ENCODE results near the gene LUZP4.
"Not testable (repeated sequence)": the region's sequence is repeated elsewhere in the genome, so short reads cannot be mapped to it uniquely, and the experiment has no call there.

The LUZP4 gene

GRCh38 chrX:115289465-115289864 is at the start of gene LUZP4:
Gene LUZP4 (plus strand): TSS chrX:115289715. CDS start chrX:115289760, 45 bp downstream.
- DNase-seq: no peak

- DNase-seq: no peak
Observed at GRCh38 chrX:115251458-115252233, 37.9 kb upstream of the LUZP4 start.

DNA sequence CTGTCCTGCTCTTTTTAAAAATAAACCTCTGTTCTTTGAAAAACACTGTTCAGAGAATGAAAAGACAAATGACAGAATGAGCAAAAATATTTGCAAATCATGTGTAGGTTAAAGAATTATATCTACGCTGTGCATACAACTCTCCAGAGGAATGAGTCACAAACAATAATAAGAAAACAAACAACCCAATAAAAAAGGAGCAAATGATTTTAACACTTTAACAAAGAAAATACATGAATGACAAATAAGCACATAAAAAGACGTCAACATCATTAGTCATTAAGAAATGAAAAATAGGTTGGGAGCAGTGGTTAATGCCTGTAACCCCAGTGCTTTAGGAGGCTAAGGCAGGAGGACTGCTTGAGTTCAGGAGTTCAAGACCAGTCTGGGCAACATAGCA is 34.5 kb upstream of the LUZP4 start:
- DNase-seq: no peak

DNA sequence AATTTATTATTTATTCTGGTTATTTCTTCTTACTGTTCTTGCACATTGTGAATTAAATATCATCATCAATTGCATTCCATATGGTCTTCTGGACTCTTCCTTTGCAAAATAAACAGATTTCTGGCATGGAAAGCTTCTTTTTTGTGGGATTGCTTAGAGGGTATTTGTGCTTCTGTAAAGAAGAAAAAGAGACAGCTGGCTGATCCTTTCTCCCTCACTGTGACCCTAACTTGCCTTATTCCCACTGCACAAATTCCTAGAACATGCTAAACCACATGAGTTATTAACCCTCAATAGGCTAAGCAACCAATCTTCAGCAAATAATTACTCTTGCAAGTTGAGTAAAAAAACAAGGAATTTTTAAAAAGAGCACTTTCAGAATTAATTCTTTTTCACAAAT is 31.8 kb upstream of the LUZP4 start:
- no peak for DNase-seq

GRCh38 chrX:115259238-115259875 is 30.2 kb upstream of the LUZP4 start:
- DNase-seq: no peak

DNA sequence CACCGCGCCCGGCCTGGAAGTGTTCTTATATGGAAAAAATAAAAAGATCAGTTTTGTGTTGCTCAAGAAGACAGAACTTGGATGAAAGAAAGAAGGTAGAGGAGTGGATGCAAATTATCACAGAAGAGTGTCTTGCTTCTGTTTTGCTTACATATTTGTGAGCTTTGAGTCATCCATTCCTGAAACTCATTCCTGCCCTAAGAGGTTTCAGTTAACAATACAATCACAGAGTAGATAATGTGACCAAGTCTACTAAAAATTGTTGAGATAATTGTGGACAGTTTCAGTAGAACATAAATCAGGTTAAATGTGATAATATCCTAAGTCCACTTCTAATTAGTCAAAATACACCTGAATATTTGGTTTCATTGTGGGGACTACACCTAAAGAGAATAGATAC is 29.2 kb upstream of the LUZP4 start:
- no peak for DNase-seq

- DNase-seq: no peak
Observed at GRCh38 chrX:115261148-115261547, 28.4 kb upstream of the LUZP4 start.

DNA sequence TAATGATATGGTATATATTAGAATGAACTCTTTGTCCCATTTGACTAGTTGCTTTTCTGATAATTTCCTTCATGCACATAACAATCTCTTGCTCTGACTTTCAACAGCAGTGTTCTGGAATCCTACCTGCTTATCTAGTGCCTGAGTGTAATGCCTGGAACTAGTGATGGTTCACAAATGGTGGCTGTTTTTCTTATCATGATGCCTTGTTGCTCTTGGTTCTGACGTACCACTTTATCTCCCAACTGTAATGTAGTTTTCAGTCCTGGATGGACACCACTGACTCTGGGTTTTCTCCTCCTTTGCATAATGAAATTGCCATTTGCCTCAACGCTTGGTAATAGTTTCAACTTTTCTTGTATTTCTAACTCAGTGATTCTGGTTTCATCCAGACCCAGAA is 25.5 kb upstream of the LUZP4 start:
- no peak for DNase-seq

DNA sequence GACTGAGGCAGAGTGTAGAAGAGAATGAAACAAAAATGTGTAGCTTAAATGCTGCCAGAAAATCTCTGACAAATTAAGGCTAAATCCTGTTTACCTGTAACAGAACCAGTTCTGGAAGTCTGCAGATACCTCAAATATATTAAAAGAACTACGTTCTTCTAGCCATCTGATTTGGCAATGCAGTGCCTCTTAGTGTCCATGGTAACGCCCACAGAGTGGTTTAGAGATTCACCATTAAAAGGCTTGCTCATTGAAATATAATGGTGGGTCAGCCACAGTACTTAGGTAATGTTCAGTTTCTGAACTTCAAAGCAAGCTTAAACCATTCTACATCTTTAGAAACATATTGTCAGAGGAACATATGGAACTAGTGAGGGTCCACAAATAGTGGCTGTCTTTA is 23.2 kb upstream of the LUZP4 start:
- DNase-seq: no peak

GRCh38 chrX:115268421-115268820 is 21.1 kb upstream of the LUZP4 start:
- DNase-seq: no peak

DNA sequence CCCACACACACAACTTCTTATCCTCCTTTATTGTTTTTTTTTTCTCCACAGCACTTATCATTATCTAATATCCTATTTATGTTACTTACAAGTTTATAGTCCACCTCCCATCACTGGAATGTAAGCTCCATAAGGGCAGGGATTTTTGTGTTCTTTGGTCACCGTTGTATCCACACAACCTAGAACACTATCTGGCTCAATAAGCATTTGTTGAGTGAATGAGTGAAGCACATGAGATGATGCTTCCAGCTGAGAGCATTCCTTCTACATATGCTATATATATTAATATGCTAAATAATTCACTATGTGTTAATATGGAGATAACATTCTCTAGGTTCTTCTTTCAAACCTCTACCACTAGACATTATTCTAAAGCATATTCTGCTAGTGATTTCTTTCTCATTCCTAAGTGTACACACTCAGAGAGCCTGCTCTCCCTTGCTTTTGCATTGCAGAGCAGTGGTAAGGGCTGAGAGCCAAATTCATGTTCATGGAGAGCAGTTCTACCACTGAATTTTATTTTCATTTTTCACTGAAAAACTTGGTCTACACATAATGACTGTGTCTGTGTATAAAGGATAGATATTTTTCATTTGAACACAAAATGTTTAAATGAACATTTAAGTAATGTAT is 20.3 kb upstream of the LUZP4 start:
- DNase-seq: no peak

DNA sequence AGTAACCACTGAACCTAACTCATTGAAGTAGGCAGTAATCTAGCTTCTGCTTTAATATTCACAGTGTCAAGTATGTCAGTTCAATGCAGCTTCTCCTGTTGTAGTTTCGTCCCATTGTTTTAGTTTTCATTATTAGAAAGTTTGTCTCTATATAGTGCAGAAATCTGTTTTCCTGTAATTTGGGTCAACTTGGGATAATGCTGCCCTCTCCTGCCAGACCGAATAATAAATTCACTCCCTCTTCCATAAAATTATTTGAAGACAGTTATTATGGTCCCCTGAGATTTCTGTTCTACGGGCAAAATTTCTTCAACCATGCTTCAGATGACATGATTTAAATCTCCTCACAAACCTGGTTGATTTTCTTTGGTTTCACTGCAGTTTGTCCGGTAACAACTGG is 4.6 kb upstream of the LUZP4 start:
- no peak for DNase-seq

DNA sequence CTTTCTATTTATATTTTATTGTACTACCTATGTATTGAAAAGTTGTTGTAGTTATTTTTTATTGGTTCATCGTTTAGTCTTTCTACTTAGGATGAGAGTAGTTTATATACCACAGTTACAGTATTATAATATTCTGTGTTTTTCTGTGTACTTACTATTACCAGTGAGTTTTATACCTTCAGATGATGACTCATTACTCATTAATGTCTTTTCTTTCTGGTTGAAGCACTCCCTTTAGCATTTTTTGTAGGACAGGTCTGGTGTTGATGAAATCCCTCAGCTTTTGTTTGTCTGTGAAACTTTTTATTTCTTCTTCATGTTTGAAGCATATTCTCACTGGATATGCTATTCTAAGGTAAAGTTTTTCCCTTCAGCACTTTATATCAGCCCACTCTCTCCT is 7.7 kb downstream of the LUZP4 start:
- DNase-seq: no peak

DNA sequence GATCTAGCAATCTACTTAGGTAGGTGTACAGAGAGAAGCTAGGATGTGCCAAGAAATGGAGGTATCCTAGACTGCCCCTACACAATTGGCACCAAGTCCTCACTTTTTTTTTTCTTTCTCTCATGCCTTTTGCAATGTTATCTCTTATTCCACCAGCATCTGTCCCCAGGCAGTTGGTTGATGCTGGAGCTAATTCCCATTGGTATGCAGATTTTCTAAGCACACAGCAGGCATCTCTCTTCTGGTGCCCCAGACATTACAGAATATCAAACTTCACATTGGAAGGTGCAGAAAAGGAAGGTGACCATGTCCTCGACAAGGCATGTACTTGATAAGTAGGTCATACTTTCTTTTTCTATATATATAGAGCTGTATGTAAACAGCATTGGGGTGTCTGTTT is 21.6 kb downstream of the LUZP4 start:
- DNase-seq: no peak

DNA sequence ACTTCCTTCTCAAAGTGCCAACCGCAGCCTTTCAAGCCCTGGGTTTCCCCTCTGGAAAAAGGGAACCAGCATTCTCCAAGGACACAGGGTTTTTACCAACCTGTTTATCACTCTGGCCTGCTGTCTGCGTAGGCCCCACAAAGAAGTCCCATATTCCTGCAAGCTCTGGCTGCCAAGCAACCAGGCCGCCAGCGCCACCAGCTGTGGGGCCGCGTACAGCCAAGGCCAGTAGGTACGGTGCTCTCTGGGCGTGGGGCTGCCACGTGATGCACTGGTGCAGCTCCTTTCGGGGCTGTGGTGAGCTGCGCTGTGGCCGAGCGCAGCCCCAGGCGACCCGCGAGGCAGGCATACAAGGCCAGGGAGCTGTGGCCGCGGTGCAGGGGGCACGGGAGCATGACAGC is 22.1 kb downstream of the LUZP4 start:
- no peak for DNase-seq

GRCh38 chrX:115318139-115318538 is 28.6 kb downstream of the LUZP4 start:
- DNase-seq: no peak

GRCh38 chrX:115322375-115322774 is 32.9 kb downstream of the LUZP4 start:
- DNase-seq: no peak

DNA sequence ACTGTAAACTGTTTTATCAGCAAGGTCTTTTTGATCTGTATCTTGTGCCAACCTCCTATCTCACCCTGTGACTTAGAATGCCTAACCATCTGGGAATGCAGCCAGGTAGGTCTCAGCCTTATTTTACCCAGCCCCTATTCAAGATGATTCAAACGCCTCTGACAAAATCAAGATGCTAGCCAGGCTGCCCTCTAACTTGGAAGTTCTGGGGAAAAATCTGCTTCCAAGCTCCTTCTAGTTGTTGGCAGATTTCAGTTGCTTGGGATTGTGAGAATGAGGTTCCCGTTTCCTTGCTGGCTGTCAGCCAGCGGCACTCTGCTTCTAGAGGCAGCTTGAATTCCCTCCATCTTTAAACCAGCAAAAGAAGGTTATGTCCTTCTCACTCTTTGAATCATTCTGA is 34.7 kb downstream of the LUZP4 start:
- DNase-seq: no peak

DNA sequence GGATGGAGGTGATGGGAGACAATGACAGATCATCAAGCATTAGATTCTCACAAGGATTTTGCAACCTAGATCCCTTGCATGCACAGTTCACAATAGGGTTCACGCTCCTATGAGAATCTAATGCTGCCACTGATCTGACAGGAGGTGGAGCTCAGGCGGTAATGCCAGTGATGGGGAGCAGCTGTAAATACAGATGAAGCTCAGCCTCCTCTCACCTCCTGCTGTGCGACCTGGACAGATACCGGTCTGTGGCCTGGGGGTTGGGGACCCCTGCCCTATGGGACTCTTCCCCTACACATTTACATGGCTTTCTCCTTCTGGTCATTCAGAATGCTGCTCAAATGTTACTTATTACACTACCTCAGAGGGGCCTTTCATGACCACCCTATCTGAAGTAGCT is 39.8 kb downstream of the LUZP4 start:
- not testable (repeated sequence) for DNase-seq

- no peak for DNase-seq
Observed at GRCh38 chrX:115330498-115331168, 41.1 kb downstream of the LUZP4 start.

DNA sequence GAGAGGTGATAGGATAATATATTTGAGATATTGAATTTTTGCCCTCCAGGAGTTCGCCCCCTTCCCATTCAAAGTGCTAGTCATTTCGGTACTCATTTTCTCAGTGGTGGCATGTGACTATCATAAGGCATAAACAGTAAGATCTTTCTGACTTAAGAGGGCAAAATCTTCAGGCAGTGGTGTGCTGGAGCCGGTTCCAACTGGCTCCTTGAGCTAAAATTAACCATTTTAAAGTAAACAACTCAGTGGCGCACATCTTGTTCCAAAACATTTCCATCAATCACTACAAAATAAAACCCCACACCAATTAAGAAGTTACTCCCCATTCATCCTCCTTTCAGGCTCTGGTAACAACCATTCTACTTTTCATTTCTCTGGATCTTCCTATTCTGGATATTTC is 43.3 kb downstream of the LUZP4 start:
- DNase-seq: no peak

DNA sequence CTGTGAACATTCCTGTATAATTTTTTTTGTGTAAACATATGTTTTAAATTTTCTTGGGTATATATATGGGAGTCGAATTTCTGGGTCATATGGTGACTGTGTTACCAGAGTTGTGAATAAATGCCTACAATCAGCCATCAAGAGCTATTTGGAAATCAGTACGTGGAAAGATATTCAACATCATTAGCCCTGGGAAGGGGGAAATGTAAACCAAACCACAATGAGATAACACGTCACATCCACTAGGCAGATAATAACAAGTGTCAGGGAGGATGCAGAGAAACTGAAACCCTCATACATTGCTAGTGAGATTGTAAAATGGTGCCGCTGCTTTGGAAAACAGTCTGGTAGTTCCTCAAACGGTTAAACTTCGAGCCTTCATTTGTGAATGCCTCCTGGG is 43.9 kb downstream of the LUZP4 start:
- no peak for DNase-seq

DNA sequence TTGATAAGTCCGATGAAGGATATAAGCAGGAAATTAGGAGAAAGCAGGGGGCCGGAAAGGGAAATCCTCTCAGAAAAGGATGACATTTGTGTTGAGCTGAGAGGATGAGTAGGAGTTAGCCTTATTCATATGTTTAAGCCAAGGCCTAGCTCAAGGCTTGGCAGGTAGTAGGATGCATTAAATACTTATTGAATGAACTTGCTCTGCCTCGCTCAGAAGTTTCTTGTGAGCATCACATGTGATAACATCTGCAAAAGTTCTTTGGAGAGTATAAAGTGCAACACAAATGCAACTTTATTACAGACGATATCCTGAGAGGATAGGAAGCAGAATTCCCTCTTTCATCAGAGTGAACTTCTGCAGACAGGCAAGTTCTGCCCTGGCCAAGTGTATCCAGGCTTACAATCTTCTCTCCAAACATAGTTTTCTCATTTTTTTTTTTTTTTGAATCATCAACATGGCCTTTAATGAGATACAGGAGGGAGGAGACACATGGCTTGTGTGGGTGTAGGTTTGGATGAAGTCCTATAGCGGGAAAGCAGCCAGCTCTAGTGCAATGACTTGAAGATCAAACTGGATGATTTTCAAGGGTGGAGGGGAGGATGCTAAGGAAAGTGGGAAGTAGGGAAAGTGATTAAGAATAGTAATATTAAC is 48.1 kb downstream of the LUZP4 start:
- DNase-seq: no peak

Measured in activated gamma-delta T cell treated with Interleukin-2 at 50 U/mL for 16 hours (primary cell).